DND-41 (cell line): ENCODE measurements around the gene STK11IP.

Source experiments
- EZH2 ChIP-seq: IDR thresholded peaks from 3 replicates; pipeline ENCODE4 v1.6.1; 2012; ENCODE audit warnings: borderline replicate concordance, low read depth, mild to moderate bottlenecking, moderate library complexity, low read length, inconsistent platforms; ENCODE audit not compliant: severe bottlenecking
- TF ChIP-seq, protein P1 (sequence below): IDR thresholded peaks from 2 replicates; pipeline ENCODE4 v1.5.1; 2012; ENCODE audit warnings: borderline replicate concordance, low read length, moderate library complexity, mild to moderate bottlenecking; ENCODE audit not compliant: poor library complexity, severe bottlenecking; ENCODE audit errors: extremely low read depth

DNA sequence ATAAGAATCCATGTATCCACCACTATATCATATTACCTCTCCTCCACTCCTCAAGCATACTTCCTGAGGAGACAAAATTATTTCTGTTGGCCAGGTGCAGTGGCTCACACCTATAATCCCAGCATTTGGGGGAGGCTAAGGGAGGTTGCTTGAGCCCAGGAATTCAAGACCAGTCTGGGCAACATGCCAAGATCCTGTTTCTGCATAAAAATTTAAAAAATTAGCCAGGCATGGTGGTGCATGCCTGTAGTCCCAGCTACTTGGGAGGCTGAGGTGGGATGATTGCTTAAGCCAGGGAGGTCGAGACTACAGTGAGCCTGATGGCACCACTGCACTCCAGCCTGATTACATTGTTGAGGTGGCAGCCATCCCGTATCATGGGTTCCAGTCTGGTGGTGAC, 16.3 kb upstream of the STK11IP start:
- TF ChIP-seq, protein P1, sequence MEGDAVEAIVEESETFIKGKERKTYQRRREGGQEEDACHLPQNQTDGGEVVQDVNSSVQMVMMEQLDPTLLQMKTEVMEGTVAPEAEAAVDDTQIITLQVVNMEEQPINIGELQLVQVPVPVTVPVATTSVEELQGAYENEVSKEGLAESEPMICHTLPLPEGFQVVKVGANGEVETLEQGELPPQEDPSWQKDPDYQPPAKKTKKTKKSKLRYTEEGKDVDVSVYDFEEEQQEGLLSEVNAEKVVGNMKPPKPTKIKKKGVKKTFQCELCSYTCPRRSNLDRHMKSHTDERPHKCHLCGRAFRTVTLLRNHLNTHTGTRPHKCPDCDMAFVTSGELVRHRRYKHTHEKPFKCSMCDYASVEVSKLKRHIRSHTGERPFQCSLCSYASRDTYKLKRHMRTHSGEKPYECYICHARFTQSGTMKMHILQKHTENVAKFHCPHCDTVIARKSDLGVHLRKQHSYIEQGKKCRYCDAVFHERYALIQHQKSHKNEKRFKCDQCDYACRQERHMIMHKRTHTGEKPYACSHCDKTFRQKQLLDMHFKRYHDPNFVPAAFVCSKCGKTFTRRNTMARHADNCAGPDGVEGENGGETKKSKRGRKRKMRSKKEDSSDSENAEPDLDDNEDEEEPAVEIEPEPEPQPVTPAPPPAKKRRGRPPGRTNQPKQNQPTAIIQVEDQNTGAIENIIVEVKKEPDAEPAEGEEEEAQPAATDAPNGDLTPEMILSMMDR: no peak
- TF ChIP-seq EZH2: no peak
